BLaER1 treated with 17β-estradiol and CSF1 and Interleukin-3, amounts not matched to agents 10 nM and 100 nM (cell line): Measurements from ENCODE around the gene FIZ1.
A peak's percentile ranks its signal among the peaks of the same experiment; 100 is the strongest.
"Not testable (repeated sequence)": the region's sequence is repeated elsewhere in the genome, so short reads cannot be mapped to it uniquely, and the experiment has no call there.

Source experiments
- H3K27ac ChIP-seq, 11 experiments: shearing (Covaris generic); formaldehyde crosslinking; 2 replicates each; pipeline ENCODE4 v1.8.1; 2022
- H3K27me3 ChIP-seq, 11 experiments: shearing (Covaris generic); formaldehyde crosslinking; 2 replicates each; pipeline ENCODE4 v1.8.1; 2022
- H3K36me3 ChIP-seq, 11 experiments: shearing (Covaris generic); formaldehyde crosslinking; 2 replicates each; pipeline ENCODE4 v1.8.1; 2022
- H3K4me1 ChIP-seq, 10 experiments: shearing (Covaris generic); formaldehyde crosslinking; 2 replicates each; pipeline ENCODE4 v1.8.1; 2022
- H3K4me2 ChIP-seq, 11 experiments: shearing (Covaris generic); formaldehyde crosslinking; 2 replicates each; pipeline ENCODE4 v1.8.1; 2022
- H3K4me3 ChIP-seq, 10 experiments: shearing (Covaris generic); formaldehyde crosslinking; 2 replicates each; pipeline ENCODE4 v1.8.1; 2022
- H3K9ac ChIP-seq, 11 experiments: shearing (Covaris generic); formaldehyde crosslinking; 2 replicates each; pipeline ENCODE4 v1.8.1; 2022
- H3K9me3 ChIP-seq, 11 experiments: shearing (Covaris generic); formaldehyde crosslinking; replicated peaks in 1 of 11; 2 replicates each; pipeline ENCODE4 v1.8.1; 2022
- H4K20me1 ChIP-seq, 11 experiments: shearing (Covaris generic); formaldehyde crosslinking; 2 replicates each; pipeline ENCODE4 v1.8.1; 2022
- Cebpa-rat ChIP-seq, 11 experiments: shearing (Covaris generic); IDR thresholded peaks; 2 replicates each; pipeline ENCODE4 v1.8.1; 2022

The FIZ1 gene

DNA sequence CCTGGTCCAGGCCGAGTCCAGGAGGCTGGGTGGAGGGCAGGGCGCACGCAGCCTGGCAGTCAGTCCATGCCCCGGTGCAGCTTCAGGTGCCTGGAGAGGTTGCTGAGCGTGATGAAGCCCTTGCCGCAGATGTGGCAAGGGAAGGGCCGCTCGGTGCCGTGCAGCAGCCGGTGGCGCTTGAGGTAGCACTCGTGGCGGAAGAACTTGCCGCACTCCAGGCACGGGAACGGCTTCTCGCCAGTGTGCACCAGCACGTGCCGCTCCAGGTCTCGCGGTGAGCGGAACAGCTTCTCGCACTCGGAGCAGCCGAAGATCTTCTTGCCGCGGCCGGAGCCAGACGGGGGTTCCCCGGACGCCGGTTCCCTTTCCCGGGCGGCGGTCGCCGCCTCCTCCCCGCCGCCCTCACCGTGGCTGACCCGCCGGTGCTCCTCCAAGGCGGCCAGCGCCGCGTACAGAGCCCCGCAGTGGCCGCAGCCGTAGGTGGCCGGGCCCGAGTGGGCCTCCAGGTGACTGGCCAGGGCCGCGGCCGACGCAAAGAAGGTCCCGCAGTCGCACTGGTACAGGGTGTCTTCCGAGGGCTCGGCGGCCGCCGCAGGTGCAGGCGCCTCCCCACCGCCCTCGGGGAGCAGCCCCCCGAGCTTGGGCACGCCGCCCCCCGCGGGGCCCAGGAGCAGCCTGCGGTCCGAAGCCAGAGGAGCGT lies 6.8 kb downstream of the FIZ1 start:
- no peak for TF ChIP-seq Cebpa-rat (IDR thresholded peaks at IDR 0.05)
- Histone ChIP-seq H3K36me3 (peaks cover 53 to 67% (median 58%) of the 10 kb centered on the region in 11 experiments), H3K4me3 (no peak overlapping the region), H3K9ac (no peak overlapping the region), H3K27ac (no peak overlapping the region), H4K20me1 (peaks cover 0 to 10% (median 0%) of the 10 kb centered on the region in 11 experiments; a peak in 1 of 22 replicates), H3K4me1 (peaks cover 5 to 11% (median 7%) of the 10 kb centered on the region in 10 experiments; a peak in 18 of 20 replicates), H3K27me3 (no peaks in the 10 kb centered on the region), H3K9me3 (peaks cover 0 to 18% (median 14%) of the 10 kb centered on the region in 11 experiments; a peak in 17 of 22 replicates), H3K4me2 (no peak overlapping the region)

- TF ChIP-seq Cebpa-rat (IDR thresholded peaks at IDR 0.05), result no peak
- Histone ChIP-seq H4K20me1 (peaks cover 0 to 10% (median 0%) of the 10 kb centered on the region in 11 experiments; a peak in 1 of 22 replicates), H3K9ac (no peak overlapping the region)
Measured at GRCh38 chr19:55591555-55591954, 7.8 kb downstream of the FIZ1 start.

GRCh38 chr19:55590617-55591016 lies 8.7 kb downstream of the FIZ1 start:
- H3K4me3 ChIP-seq, result no peak overlapping the region

More at GRCh38 chr19:55591555-55591954, 7.8 kb downstream of the FIZ1 start:
- Histone ChIP-seq H3K4me3 (no peak overlapping the region), H3K4me1 (peaks cover 9 to 19% (median 16%) of the 10 kb centered on the region in 10 experiments), H3K27me3 (no peaks in the 10 kb centered on the region), H3K9me3 (peaks cover 0 to 16% (median 14%) of the 10 kb centered on the region in 11 experiments; a peak in 17 of 22 replicates), H3K4me2 (no peak overlapping the region), H3K27ac (no peak overlapping the region), H3K36me3 (peaks cover 43 to 57% (median 48%) of the 10 kb centered on the region in 11 experiments)

GRCh38 chr19:55590109-55590508 lies 9.2 kb downstream of the FIZ1 start:
- Histone ChIP-seq H3K27ac (no peak overlapping the region), H3K27me3 (no peaks in the 10 kb centered on the region), H3K4me3 (no peak overlapping the region), H3K36me3 (peaks cover 29 to 43% (median 33%) of the 10 kb centered on the region in 11 experiments), H3K9me3 (peaks cover 0 to 4% (median 1%) of the 10 kb centered on the region in 11 experiments; a peak in 11 of 22 replicates), H3K9ac (no peak overlapping the region), H3K4me1 (peaks cover 18 to 33% (median 29%) of the 10 kb centered on the region in 10 experiments), H4K20me1 (peaks cover 0 to 10% (median 0%) of the 10 kb centered on the region in 11 experiments; a peak in 1 of 22 replicates), H3K4me2 (no peak overlapping the region)
- TF ChIP-seq Cebpa-rat (IDR thresholded peaks at IDR 0.05), result no peak

More at GRCh38 chr19:55590617-55591016, 8.7 kb downstream of the FIZ1 start:
- no peak for TF ChIP-seq Cebpa-rat (IDR thresholded peaks at IDR 0.05)
- Histone ChIP-seq H3K27ac (no peak overlapping the region), H3K4me2 (no peak overlapping the region), H3K4me1 (peaks cover 18 to 28% (median 25%) of the 10 kb centered on the region in 10 experiments), H3K27me3 (no peaks in the 10 kb centered on the region), H3K9ac (no peak overlapping the region), H3K36me3 (peaks cover 34 to 48% (median 38%) of the 10 kb centered on the region in 11 experiments), H3K9me3 (peaks cover 0 to 9% (median 6%) of the 10 kb centered on the region in 11 experiments; a peak in 15 of 22 replicates), H4K20me1 (peaks cover 0 to 10% (median 0%) of the 10 kb centered on the region in 11 experiments; a peak in 1 of 22 replicates)

- no peak overlapping the region for H3K9ac ChIP-seq
- peaks cover 18 to 42% (median 31%) of the 10 kb centered on the region in 10 experiments for H3K4me1 ChIP-seq
- H3K4me2 ChIP-seq, result no peak overlapping the region
- H3K36me3 ChIP-seq, result peaks cover 19 to 32% (median 24%) of the 10 kb centered on the region in 11 experiments
- no peaks in the 10 kb centered on the region for H3K9me3 ChIP-seq
- peaks cover 0 to 10% (median 0%) of the 10 kb centered on the region in 11 experiments; a peak in 1 of 22 replicates for H4K20me1 ChIP-seq
- H3K27me3 ChIP-seq, result no peaks in the 10 kb centered on the region
- no peak overlapping the region for H3K27ac ChIP-seq
- TF ChIP-seq Cebpa-rat (IDR thresholded peaks at IDR 0.05), result no peak
- no peak overlapping the region for H3K4me3 ChIP-seq
Measured at GRCh38 chr19:55588738-55589137, 10.6 kb downstream of the FIZ1 start.

GRCh38 chr19:55586976-55587668 lies 12.2 kb downstream of the FIZ1 start:
- no peaks in the 10 kb centered on the region for H3K27me3 ChIP-seq
- peak overlapping the region in 8 of 11 experiments; percentile 33 to 86 (median 78); a peak in 14 of 22 replicates for H3K27ac ChIP-seq
- H3K9ac ChIP-seq, result peak overlapping the region in 10 of 11 experiments; percentile 17 to 78 (median 62); a peak in 18 of 22 replicates
- peak overlapping the region; percentile 84 to 98 (median 92) for H3K4me2 ChIP-seq
- TF ChIP-seq Cebpa-rat (IDR thresholded peaks at IDR 0.05), result no peak
- H4K20me1 ChIP-seq, result peaks cover 0 to 2% (median 0%) of the 10 kb centered on the region in 11 experiments; a peak in 1 of 22 replicates
- H3K4me3 ChIP-seq, result peak overlapping the region; percentile 48 to 70 (median 56)
- peaks cover 3 to 16% (median 8%) of the 10 kb centered on the region in 11 experiments; a peak in 20 of 22 replicates for H3K36me3 ChIP-seq
- peaks cover 18 to 42% (median 31%) of the 10 kb centered on the region in 10 experiments for H3K4me1 ChIP-seq
- H3K9me3 ChIP-seq, result no peaks in the 10 kb centered on the region

DNA sequence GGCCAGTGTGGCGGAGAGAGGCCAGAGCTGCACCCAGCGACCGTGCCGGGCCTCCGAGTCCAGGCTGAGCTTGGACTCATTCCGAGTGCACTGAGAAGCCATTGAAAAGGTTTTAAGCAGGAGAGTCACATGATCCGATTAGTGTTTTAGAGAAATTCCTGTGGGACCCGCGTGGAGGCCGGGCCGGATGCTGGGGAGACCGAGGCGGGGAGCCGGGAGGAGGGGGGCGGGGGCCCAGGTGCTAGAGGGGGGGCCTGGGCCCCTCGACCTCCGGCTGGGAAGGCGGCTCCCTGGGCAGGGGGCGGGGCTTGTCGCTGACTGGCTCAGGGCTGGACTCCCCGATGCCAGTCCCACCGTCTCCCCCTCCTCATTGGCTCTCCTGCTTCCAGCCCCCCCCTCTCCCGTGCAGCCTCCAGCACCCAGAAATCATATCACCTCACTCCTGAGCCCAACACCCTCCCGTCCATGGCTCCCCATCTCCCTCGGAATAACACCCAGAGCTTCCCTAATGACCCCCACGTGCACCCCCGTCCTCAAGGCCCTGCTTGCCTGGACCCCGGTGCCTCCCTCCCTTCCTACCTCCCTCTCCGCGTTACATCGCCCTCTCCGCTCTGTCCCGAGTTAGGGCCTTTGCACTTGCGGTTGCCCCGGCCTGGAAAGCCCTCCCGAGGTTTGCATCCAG lies 13.5 kb downstream of the FIZ1 start:
- Histone ChIP-seq H3K9ac (peak overlapping the region in 10 of 11 experiments; percentile 38 to 79 (median 62); a peak in 18 of 22 replicates), H3K9me3 (no peaks in the 10 kb centered on the region), H3K27me3 (no peaks in the 10 kb centered on the region), H4K20me1 (no peaks in the 10 kb centered on the region), H3K4me2 (peak overlapping the region; percentile 84 to 98 (median 92)), H3K4me3 (peak overlapping the region; percentile 48 to 70 (median 55)), H3K36me3 (peaks cover 0 to 6% (median 0%) of the 10 kb centered on the region in 11 experiments; a peak in 1 of 22 replicates), H3K4me1 (peaks cover 23 to 53% (median 41%) of the 10 kb centered on the region in 10 experiments), H3K27ac (peak overlapping the region in 8 of 11 experiments; percentile 56 to 86 (median 78); a peak in 16 of 22 replicates)
- no peak for TF ChIP-seq Cebpa-rat (IDR thresholded peaks at IDR 0.05)

GRCh38 chr19:55584871-55585270 lies 14.4 kb downstream of the FIZ1 start:
- no peak for TF ChIP-seq Cebpa-rat (IDR thresholded peaks at IDR 0.05)
- no peaks in the 10 kb centered on the region for H3K27me3 ChIP-seq
- peak overlapping the region in 6 of 11 experiments; percentile 72 to 86 (median 82); a peak in 9 of 22 replicates for H3K27ac ChIP-seq
- H3K4me3 ChIP-seq, result no peak overlapping the region
- no peaks in the 10 kb centered on the region for H3K36me3 ChIP-seq
- H4K20me1 ChIP-seq, result peaks cover 0 to 2% (median 0%) of the 10 kb centered on the region in 11 experiments; a peak in 2 of 22 replicates
- peaks cover 23 to 54% (median 41%) of the 10 kb centered on the region in 10 experiments for H3K4me1 ChIP-seq
- peak overlapping the region in 6 of 11 experiments; percentile 84 to 98 (median 92); a peak in 11 of 22 replicates for H3K4me2 ChIP-seq
- H3K9me3 ChIP-seq, result no peaks in the 10 kb centered on the region
- H3K9ac ChIP-seq, result peak overlapping the region in 2 of 11 experiments; percentile 73 to 79; a peak in 5 of 22 replicates

DNA sequence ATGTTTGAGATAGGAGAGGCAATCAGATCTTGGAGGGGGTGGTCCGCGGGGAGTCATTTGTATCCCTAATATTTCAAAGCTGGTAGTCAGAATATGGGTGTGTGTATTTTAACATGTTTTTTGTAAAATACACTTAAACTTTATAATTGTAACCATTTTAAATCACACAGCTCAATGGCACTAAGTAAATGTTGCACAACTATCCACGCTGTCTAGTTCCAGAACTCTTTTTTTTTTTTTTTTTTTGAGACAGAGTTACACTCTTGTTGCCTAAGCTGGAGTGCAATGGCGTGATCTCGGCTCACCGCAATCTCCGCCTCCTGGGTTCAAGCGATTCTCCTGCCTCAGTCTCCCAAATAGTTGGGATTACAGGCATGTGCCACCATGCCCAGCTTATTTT lies 15.4 kb downstream of the FIZ1 start:
- not testable (repeated sequence) for H3K4me2 ChIP-seq, H3K27ac ChIP-seq, H3K9ac ChIP-seq, H3K27me3 ChIP-seq, H3K36me3 ChIP-seq, H3K9me3 ChIP-seq, H3K4me3 ChIP-seq
- H4K20me1 ChIP-seq, result peaks cover 0 to 12% (median 8%) of the 10 kb centered on the region in 11 experiments; a peak in 11 of 22 replicates
- peaks cover 30 to 61% (median 50%) of the 10 kb centered on the region in 10 experiments for H3K4me1 ChIP-seq

- H3K27me3 ChIP-seq, H3K9me3 ChIP-seq, H3K4me3 ChIP-seq, H3K27ac ChIP-seq, H3K4me2 ChIP-seq, H3K9ac ChIP-seq: not testable (repeated sequence)
- peaks cover 29 to 49% (median 44%) of the 10 kb centered on the region in 10 experiments for H3K4me1 ChIP-seq
- H4K20me1 ChIP-seq, result peaks cover 0 to 26% (median 13%) of the 10 kb centered on the region in 11 experiments; a peak in 12 of 22 replicates
- peaks cover 18 to 23% (median 21%) of the 10 kb centered on the region in 11 experiments for H3K36me3 ChIP-seq
Measured at GRCh38 chr19:55582284-55582683, 17.0 kb downstream of the FIZ1 start.
